Spleen (tissue), 11 donors: ENCODE results near the gene CNPY2. TPM values are rescaled to one million over a fixed set of nuclear protein-coding genes. Genes with fewer than 3 reads are reported as not detected.
A peak's percentile ranks its signal among the peaks of the same experiment; 100 is the strongest.

Experiments
- DNase-seq: peaks from one replicate; pipeline ENCODE4 v3.0.0-alpha.2; 2020
- H3K27ac ChIP-seq, 8 donors: fragments of 200-600 bp; sonication (generic) in 7 of 8; 1 replicate in 4 of 8; 2 replicates in 4 of 8; pipeline versions ENCODE4 v1.5.0 to v1.8.0; 2016 to 2021; ENCODE audit warnings: inconsistent platforms in 4 of 8, mild to moderate bottlenecking in 4 of 8, moderate library complexity in 1 of 8
- H3K27me3 ChIP-seq, 7 donors: fragments of 200-600 bp; sonication (generic) in 6 of 7; replicated peaks in 1 of 7; 1 replicate in 4 of 7; 2 replicates in 3 of 7; pipeline versions ENCODE4 v1.5.0 to v1.8.0; 2016 to 2021; ENCODE audit warnings: inconsistent platforms in 3 of 7, mild to moderate bottlenecking in 1 of 7
- H3K36me3 ChIP-seq, 6 donors: fragments of 200-600 bp; sonication (generic) in 5 of 6; 1 replicate in 4 of 6; 2 replicates in 2 of 6; pipeline versions ENCODE4 v1.5.0 to v1.8.0; 2016 to 2021; ENCODE audit warnings: inconsistent platforms in 2 of 6
- H3K4me1 ChIP-seq, 6 donors: fragments of 200-600 bp; sonication (generic) in 5 of 6; 1 replicate in 3 of 6; 2 replicates in 3 of 6; pipeline versions ENCODE4 v1.5.0 to v1.8.0; 2016 to 2021; ENCODE audit warnings: inconsistent platforms in 3 of 6
- H3K4me3 ChIP-seq, 8 donors: fragments of 200-600 bp; sonication (generic) in 7 of 8; 1 replicate in 4 of 8; 2 replicates in 4 of 8; pipeline versions ENCODE4 v1.5.0 to v1.8.0; 2016 to 2021; ENCODE audit warnings: inconsistent platforms in 4 of 8, mild to moderate bottlenecking in 4 of 8, moderate library complexity in 2 of 8
- H3K9me3 ChIP-seq, 8 donors: fragments of 200-600 bp; sonication (generic) in 7 of 8; 1 replicate in 4 of 8; 2 replicates in 4 of 8; pipeline versions ENCODE4 v1.5.0 to v1.8.0; 2016 to 2021; ENCODE audit warnings: inconsistent platforms in 4 of 8
- CTCF ChIP-seq, 11 experiments: fragments of 200-600 bp in 7 of 11; fragments of 450-650 bp in 4 of 11; sonication (generic) in 4 of 11; IDR thresholded peaks in 8 of 11; conservative IDR thresholded peaks in 3 of 11; 1 replicate in 7 of 11; 2 replicates in 4 of 11; pipeline versions ENCODE4 v1.4.0 to v1.8.0; 2016 to 2021; ENCODE audit warnings: antibody characterized with exemption in 11 of 11, inconsistent platforms in 4 of 11, mild to moderate bottlenecking in 1 of 11
- POLR2A ChIP-seq, 3 donors: fragments of 450-650 bp; IDR thresholded peaks; one replicate each; pipeline ENCODE4 v1.5.1; 2017; ENCODE audit warnings: antibody characterized with exemption in 3 of 3, mild to moderate bottlenecking in 1 of 3
- POLR2AphosphoS5 ChIP-seq, 3 donors: sonication (generic); formaldehyde crosslinking; IDR thresholded peaks; one replicate each; pipeline ENCODE4 v1.5.1; 2017; ENCODE audit warnings: antibody characterized with exemption in 3 of 3
- WGBS, 5 donors: extraction: QIAGEN DNeasy Blood & Tissue Kit in 3 of 5; methylation state at CpG; one replicate each; pipeline versions ENCODE4 v1.1.5 to v1.1.7; 2013 to 2018; 5-methylcytosine and 5-hydroxymethylcytosine counted together
- intact Hi-C: fragments of 100-400 bp; cut with DNase I; formaldehyde crosslinking; loops from one replicate; pipeline ENCODE4 v1.15.0; 2023; ENCODE audit warnings: low total_unique reads
- polyA plus RNA-seq, 3 donors: library from polyadenylated mRNA; stranded (reverse); fragments of 200-250 nt; gene quantifications; one replicate each; pipeline ENCODE4 v1.2.1, GENCODE V29; 2013
- total RNA-seq, 7 donors: library from RNA; depleted of rRNA in 3 of 7; stranded (reverse); fragments of >200 nt in 3 of 7; fragmentation: NEBNext Ultra II Directional in 4 of 7; extraction: Animal tissue kit (Norgen Biotek cat#: 25700) in 4 of 7; gene quantifications; one replicate each; pipeline versions ENCODE4 v1.1.0 to v1.2.1, GENCODE V29; 2016 to 2021
- donor health status: healthy with polysubstance abuse.
- donor health status: DM: no; HTN: no; CAD: no; lungs with moderate emphysema.
- donor health status: DM: no; HTN: no; CAD: no.
- donor health status: Bipolar disorder and iron deficiency.
- donor health status: healthy.
- donor health status: DM: no; HTN: no; CAD: no.
- donor health status: DM: yes; HTN: yes; CAD: no.

The CNPY2 gene
- total and polyA plus RNA-seq, 10 donors: 63.0 to 86.9 (median 73.6) TPM

DNA sequence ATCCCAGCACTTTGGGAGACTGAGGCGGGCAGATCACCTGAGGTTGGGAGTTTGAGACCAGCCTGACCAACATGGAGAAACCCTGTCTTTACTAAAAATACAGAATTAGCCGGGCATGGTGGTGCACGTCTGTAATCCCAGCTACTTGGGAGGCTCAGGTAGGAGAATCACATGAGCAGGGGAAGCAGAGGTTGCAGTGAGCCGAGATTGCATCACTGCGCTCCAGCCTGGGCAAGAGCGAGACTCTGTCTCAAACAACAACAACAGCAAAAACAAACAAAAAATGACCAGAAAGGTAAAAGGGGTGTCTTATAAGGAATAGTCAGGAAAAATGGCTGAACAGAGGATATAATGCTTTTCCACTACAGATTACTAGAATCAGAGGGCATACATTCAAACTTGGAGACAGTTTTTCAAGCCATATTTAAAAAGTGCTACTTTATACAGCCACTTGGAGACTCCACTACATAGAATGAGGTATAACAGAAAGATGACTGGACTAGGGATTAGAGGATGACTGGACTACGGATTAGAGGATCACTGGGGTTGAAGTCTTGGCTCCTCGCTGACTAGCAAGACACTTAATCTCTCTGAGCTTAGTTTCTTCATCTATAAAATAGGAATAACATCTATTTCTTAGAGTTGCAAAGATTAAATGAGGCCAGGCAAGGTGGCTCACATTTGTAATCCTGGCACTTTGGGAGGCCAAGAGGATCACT lies 10.8 kb downstream of the CNPY2 start:
- TF ChIP-seq POLR2AphosphoS5 (IDR thresholded peaks at IDR 0.05) (no peak), CTCF (IDR thresholded peaks at IDR 0.05 in 8 of 11, conservative IDR thresholded peaks at IDR 0.05 in 3 of 11) (no peak), POLR2A (IDR thresholded peaks at IDR 0.05) (no peak)
- no peak for DNase-seq
- Histone ChIP-seq H3K27ac (no peak overlapping the region), H3K27me3 (no peaks in the 10 kb centered on the region), H3K4me1 (peaks cover 7 to 29% (median 26%) of the 10 kb centered on the region in 6 donors), H3K9me3 (no peaks in the 10 kb centered on the region), H3K36me3 (peaks cover 0 to 65% (median 26%) of the 10 kb centered on the region in 6 donors), H3K4me3 (no peak overlapping the region)
- intact Hi-C loops: no loop called here
- WGBS, 5 donors: 88 to 95% (median 92%) methylated on average over 8 of the region's 8 CpGs

DNA sequence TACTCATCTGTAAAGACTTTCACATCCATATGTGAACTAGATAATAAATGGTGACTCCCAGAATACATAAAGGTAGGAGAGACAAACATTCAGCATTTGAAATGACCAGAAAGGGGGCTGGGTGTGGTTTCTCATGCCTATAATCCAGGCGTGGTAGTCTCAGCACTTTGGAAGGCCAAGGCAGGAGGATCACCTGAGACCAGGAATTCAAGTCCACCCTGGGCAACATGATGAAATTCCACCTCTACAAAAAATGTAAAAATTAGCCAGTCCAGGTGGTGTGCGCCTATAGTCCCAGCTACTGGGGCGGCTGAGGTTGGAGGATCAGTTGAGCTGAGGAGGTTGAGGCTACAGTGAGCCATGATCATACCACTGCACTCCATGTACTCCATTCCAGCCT lies 11.5 kb downstream of the CNPY2 start:
- H3K4me3 ChIP-seq: no peak overlapping the region
- H3K9me3 ChIP-seq: no peaks in the 10 kb centered on the region
- H3K4me1 ChIP-seq: peaks cover 7 to 33% (median 29%) of the 10 kb centered on the region in 6 donors
- 92 to 100% (median 98%) methylated on average over 3 of the region's 3 CpGs for WGBS, 5 donors
- H3K36me3 ChIP-seq: peaks cover 0 to 57% (median 20%) of the 10 kb centered on the region in 6 donors
- TF ChIP-seq POLR2A (IDR thresholded peaks at IDR 0.05): no peak
- TF ChIP-seq POLR2AphosphoS5 (IDR thresholded peaks at IDR 0.05): no peak
- TF ChIP-seq CTCF (IDR thresholded peaks at IDR 0.05 in 8 of 11, conservative IDR thresholded peaks at IDR 0.05 in 3 of 11): no peak
- no peaks in the 10 kb centered on the region for H3K27me3 ChIP-seq
- intact Hi-C loops: no loop called here
- DNase-seq: no peak
- no peak overlapping the region for H3K27ac ChIP-seq

- intact Hi-C loops: no loop called here
- no peaks in the 10 kb centered on the region for H3K27me3 ChIP-seq
- TF ChIP-seq POLR2AphosphoS5 (IDR thresholded peaks at IDR 0.05) (no peak), CTCF (IDR thresholded peaks at IDR 0.05 in 8 of 11, conservative IDR thresholded peaks at IDR 0.05 in 3 of 11) (no peak), POLR2A (IDR thresholded peaks at IDR 0.05) (no peak)
- peak overlapping the region; percentile 84 to 95 (median 94) for H3K4me3 ChIP-seq
- H3K27ac ChIP-seq: peak overlapping the region; percentile 91 to 99 (median 95)
- H3K36me3 ChIP-seq: peaks cover 0 to 52% (median 5%) of the 10 kb centered on the region in 6 donors
- peaks cover 25 to 67% (median 63%) of the 10 kb centered on the region in 6 donors for H3K4me1 ChIP-seq
- DNase-seq: no peak
- H3K9me3 ChIP-seq: no peaks in the 10 kb centered on the region
- 50 to 57% (median 54%) methylated on average over 21 of the region's 21 CpGs for WGBS, 5 donors
Observed at GRCh38 chr12:56300644-56301464, 14.9 kb downstream of the CNPY2 start.
